Daoy (cell line): ENCODE results near the gene FCRL4. TPM values are rescaled to one million over a fixed set of nuclear protein-coding genes. Genes with fewer than 3 reads are reported as not detected.

ENCODE experiments used
- DNase-seq: peaks from one replicate; pipeline ENCODE4 v3.0.0-alpha.2; 2015; ENCODE audit warnings: low read depth
- total RNA-seq: library from RNA; depleted of rRNA; stranded (reverse); fragments of >200 nt; shearing (Covaris generic); gene quantifications from 2 replicates; pipeline ENCODE4 v1.2.3, GENCODE V29; 2014; rRNA removed

The FCRL4 gene
- total RNA-seq: not detected in 2 replicates

DNA sequence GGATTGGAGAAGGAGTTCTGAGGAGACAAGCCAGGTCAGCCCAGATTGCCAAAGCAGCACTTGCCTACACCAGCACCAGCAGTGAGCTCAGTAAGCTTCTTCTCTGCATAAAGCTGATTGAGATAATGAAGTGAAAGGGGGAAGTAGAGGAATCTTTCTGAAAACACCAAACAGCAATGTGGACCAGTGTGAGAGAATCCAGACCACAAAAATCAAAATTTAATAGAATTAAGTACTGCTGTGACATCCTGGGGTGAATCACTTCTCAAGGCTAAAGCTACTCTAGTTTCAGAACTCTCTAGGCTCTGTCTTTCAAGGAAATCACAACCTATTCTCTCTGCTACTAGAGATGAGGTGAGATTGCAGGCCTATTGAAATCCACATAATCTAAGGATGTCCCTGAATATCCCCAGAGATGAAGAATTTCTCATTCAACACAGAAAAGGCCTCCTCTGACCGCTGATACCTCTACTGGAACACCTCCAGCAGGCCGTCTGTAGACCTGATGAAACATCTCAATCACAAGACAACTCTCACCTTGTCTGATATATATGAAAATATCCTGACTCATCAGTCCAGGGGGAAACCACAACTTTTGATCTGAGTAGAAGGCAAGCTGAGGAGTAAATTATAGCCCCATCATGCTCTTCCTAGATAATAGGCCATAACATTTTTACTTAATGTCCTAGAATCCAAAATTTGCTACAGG lies at the start of gene FCRL4:
Gene FCRL4, minus strand, starts transcription at position 127 of the 709 bp plus-strand sequence. CDS start 141 bp downstream, outside the sequence.
- DNase-seq: no peak

DNA sequence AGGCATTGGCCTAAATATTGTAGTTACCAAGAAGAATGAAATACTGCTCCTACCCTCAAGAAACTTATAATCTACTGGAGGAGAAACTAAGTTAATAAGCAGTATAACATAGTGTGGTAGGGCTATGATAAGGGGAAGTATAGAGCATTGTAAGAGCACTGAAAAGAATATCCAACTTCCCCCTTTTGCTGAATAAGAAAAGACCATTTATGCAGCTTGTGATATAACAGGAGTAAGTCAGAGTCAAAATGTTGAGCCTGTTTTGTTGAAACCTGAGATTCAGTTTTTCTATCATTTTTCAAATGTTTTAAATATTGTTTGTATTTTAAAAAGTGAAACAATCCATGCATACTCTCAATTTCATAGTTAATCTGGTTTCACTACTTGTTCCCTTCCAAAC lies 48.3 kb upstream of the FCRL4 start:
- DNase-seq: no peak

DNA sequence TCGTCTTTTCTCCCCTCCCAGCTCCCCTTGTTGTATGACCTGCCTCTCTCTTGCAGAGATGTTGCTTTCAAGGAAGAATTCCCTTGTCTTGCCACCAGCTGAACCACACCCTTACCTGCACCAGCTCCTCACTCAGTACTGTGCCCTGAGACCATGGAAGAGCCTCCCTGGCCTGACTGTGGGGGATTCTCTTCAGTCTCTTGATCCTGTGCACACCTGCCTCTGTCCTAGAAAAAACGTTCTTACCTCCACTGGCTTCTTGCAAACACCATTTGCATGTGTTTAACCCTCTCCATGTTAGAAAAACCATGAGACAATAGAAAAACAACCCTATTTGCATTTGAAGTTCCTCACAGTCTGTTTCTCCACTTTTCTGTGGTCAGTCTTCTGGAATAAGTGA lies 43.3 kb upstream of the FCRL4 start:
- no peak for DNase-seq

DNA sequence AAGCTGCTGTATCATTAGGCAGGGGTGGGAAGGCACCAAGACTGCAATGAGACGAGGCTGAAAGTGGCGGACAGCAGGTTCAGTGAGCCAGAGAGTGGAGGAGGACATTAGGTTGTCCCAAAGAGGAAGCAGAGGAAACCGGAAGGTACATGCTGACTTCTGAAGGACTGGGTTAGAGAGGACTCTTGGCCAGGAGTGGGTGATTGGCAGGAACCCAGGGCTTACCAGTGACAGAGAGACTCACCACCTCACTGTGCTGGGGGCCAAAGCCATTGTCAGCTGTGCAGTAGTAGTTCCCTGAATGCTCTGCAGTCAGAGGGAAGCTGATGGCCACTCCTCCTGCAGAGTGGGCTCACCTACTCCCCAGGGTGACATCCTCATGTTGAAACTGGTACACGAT lies 41.9 kb upstream of the FCRL4 start:
- DNase-seq: no peak

DNA sequence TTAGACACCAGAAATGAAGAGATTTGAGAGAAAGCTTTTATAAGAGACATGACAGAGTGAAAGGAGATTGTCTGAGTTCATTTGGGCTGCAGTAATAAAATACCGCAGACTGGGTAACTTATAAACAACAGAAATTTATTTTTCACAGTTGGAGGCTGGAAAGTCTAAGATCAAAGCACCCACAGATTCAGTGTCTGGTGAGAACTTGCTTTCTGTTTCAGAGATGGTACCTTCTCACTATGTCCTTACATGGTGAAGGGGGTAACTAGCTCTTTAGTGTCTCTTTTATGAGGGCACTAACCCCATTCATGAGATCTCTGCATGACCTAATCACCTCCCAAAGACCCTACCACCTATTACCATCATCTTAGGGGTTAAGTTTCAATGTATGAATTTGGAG lies 30.9 kb upstream of the FCRL4 start:
- DNase-seq: no peak

DNA sequence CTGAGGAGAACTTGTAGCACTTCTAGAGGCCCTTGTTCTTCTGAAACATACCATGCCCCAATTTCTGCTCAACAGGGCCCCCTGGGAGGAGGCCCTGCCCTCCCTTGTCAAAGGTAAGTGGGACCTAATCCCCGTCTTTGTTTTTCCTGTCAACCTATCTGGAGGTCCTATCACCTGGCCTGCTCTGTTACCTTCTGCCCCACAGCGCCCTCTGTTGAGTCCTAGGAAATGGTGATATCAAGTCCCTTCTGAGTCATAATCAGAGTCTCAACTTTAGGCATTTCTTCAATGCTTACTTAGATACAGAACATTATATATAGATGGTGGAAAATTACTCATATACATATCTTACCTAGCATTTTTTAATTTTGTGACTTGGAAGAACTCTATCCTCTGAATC lies 28.2 kb upstream of the FCRL4 start:
- peak; percentile 38 for DNase-seq

DNA sequence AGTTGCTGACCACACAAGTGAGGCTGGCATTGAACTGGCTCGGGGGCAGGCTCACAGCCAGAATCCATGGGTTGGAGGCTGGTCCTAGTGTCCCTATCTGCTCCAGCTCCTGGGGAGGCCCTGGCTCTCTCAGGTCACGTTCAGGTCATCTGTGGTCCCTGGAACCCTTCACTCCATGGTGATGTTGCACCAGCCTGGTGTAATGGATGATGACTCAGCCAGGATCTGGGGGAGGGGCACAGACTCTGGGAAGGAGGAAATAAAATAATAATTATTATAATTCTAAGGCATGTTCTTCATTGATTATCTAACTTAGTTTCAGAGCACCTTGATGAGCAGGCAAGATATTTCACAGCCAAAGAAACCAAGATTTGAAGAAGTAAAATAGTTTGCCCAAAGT lies 26.6 kb upstream of the FCRL4 start:
- DNase-seq: peak; percentile 34

DNA sequence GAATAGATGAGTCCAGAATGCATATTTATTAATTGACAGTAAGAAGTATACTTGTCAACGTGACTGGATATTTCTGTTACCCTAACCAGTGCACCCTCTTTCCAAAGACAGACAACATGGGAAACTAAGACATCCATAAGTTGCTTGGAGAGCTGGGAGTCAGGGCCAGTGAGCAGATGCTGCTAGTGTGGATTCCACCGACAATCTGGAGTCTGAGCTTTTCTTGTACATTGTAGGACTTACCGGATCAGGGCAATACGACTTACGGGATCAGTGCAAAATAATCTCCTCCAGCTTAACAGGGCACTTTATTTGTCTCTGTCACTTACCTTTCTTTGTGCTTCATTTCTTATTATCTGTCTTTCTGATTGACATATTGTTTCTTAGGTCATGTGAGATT lies 24.6 kb upstream of the FCRL4 start:
- no peak for DNase-seq

DNA sequence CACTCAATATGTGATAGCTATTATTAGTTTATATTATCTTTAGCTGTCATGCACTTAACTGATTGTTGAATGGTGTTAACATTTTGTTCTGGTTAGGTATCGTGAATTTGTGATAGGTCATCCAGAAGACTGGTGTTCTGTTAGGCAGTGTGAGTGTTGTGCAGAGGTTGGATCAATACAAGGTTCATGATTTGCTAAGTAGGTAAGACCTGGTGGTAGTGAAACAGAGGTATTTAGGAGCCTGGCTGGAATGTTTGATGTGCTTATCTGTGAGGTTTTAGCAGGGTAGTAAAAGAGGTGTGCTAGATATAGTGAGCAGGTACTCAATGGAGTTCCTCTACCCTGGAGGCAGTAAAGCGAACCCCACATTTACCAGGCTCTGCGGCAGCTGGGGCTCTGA lies 20.3 kb upstream of the FCRL4 start:
- no peak for DNase-seq

DNA sequence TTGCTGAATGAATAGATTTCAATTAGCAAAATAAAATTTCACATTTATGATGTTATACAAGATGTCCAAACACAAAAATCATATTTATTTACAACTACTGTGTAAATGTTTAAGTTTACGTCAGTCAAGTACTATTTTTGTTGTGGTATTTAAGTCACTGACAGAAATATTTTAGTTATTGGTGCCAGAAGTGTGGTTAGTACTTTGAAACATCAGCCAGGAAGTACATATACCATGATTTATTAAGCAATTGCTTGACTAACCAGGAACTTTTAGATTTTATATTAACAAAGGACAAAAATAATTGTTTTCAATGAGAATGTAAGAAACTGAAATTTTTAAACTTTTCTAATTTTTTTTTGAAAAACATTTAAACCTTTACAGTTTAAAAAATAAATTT lies 2.4 kb upstream of the FCRL4 start:
- DNase-seq: no peak

DNA sequence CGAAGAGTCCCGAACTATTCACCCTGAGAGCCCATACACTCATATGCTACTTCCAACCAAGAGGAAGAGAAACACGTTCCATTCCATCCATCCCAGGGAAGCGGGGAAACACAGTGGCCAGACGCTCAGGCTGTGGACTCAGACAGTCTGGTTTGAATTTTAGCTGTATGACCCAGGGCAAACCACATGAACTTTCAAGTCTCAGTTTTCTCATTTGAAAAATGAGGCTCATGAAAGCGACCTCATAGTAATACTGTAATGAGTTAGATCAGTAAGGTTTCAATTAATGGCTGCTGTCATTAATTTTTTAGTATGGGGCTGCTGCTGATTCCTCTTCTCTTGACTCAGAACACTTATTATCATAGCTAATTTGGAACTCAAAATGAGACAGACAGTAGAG lies 1.5 kb downstream of the FCRL4 start:
- DNase-seq: no peak

DNA sequence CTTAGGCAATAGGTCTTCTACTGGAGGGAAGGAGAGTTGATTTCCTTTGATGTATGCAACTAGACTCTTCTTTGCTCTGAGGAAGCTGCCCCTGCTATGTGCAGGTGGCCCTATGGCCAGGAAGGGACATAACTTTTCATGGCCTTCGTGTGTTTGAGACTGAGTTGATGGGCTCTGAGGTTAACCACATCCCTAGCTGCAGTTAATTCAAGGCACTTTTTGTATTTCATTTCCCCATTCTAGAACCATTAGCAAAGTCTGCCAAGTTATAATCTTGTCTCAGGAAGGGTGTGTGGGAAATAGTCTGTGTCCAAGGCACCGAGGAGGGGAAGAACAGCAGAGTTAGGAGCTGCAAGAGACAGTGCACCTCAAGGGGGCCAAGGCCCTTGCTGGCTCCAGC lies 2.5 kb downstream of the FCRL4 start:
- no peak for DNase-seq

DNA sequence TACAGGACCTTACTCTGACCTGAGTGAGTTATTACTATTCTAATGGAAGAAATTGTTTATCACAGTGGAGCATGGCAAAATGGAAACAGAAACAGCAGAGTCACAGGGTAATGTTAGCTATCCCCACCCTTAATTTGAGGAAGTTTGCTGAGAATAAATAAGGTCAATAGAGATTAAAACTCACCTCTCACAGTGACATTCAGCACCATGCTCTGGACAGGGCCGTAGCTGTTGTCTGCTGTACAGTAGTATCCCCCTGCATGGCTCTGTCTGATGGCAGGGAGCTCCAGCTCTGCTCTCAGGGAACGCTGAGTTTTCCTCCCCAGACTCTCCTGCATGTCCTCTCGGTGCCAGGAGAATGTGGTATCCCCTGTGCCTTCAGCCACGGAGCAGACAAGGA lies 11.9 kb downstream of the FCRL4 start:
- no peak for DNase-seq

DNA sequence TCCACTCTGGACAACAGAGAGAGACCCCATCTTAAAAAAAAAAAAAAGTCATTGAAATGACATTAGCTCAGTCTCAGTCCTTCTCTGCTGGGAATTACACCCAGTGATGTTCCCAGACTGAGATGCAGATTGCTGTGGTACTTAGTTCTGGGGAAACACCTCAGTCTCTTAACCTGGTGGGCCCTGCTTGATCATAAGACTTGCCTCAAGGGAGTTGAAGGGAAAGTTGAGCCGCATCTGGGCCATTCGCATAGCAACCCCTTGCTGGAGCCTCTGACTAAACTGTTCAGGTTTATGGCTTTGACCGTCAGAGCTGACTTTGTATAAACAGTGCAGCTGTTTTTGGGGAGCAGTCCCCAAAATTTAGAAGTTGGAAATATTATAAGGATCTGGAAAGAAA lies 13.4 kb downstream of the FCRL4 start:
- DNase-seq: no peak

DNA sequence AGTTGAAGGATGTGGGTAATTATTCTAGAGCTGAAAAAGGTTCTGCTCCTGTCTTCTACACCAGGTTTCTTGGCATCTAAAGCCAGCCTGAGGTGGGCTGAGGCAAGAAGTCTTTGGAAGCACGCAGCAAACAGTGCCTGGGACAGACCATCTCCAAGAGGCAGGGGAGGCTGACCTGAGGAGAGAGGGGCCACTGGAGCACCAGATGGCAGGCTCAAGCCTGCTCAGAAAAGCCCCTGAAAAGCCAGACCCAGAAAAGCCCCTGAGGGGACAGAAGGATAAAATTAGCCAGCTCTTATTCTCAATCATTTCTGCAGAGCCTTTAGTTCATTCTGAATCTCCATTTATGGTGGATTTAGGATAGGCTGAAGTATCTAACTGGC lies 17.1 kb downstream of the FCRL4 start:
- DNase-seq: no peak

DNA sequence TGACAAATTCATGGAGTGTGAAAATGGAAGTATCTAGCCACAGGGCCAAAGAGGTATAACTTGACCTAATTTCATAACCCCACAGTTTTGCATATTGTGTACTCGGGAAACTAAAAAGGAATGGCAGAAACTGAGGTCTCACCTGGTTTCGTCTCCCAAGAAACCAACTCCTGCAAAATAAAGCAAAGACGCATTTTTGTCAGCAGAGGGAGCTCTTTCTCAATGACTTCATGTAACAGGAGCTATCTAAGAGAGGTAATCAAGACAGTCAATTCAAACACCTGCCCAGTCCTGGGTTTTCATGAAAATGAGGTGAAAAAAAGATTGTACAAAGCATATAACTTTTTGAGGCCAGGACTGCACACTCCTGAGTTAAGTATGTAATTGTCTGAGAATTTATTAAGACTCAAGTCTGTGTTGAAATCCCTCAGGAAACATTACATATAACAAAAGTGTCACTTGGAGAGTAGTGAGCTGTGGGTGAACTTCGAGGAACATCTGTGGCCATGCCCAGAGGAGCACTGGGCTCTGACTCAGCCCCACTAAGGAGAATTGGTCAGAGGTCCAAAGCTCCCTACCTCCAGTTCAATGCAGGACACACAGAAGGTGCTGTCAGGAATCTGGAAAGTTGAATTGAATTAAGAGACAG lies 17.6 kb downstream of the FCRL4 start:
- DNase-seq: peak; percentile 54

DNA sequence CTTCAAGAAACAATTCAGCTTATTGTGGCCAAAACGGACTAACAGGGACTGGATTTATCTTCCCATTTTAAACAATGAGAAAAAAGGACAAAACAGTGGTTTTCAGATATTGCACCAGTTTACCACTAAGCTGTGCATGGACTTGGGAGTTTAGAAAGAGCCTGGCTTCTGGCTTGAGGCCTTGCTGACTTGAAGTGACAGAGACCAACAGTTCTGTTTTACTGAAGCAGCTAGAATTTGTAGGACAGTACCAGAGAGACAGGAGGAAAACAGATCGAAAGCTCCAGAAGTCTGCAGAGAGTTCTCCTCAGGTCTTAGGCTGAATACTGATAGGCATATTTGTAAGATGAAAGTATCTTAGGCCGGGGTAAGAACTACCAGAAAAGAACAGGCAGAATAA lies 20.5 kb downstream of the FCRL4 start:
- DNase-seq: no peak

DNA sequence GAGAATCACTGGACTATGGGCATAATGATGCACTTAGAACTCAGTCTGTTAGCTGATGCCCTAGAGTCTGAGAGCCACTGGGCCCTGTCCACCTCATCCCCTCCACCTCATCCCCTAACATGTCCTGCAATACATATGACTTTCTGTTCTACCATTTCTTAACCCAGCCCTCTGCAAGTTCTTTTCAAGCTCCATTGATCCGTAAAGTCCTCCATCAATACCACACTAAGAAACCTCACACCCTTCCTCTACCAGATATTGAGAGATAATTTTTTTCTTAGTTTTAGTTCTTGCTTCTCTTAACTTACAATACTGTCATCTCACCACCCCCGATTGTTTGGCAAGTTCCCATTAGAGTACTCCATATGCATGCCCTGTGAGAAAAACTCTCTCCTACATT lies 22.1 kb downstream of the FCRL4 start:
- no peak for DNase-seq

DNA sequence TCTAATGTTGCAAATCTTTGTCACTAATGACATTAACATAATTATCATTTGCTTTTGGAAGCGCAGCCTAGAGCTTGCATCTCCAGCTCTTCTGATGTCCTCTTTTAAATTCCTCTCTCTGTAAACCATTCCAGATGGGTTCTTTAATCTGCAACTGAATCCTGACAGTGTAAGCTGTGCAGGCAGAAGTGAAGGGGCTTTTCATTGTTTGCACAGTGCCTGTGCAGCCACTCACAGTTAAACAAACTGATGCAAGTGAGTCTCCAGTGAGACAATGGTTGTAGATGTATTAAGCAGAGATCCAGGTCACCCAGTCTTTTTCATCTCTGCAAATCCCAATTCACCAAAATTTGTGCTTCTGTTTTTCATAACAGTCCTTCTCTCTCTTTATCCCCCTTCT lies 23.0 kb downstream of the FCRL4 start:
- DNase-seq: no peak

DNA sequence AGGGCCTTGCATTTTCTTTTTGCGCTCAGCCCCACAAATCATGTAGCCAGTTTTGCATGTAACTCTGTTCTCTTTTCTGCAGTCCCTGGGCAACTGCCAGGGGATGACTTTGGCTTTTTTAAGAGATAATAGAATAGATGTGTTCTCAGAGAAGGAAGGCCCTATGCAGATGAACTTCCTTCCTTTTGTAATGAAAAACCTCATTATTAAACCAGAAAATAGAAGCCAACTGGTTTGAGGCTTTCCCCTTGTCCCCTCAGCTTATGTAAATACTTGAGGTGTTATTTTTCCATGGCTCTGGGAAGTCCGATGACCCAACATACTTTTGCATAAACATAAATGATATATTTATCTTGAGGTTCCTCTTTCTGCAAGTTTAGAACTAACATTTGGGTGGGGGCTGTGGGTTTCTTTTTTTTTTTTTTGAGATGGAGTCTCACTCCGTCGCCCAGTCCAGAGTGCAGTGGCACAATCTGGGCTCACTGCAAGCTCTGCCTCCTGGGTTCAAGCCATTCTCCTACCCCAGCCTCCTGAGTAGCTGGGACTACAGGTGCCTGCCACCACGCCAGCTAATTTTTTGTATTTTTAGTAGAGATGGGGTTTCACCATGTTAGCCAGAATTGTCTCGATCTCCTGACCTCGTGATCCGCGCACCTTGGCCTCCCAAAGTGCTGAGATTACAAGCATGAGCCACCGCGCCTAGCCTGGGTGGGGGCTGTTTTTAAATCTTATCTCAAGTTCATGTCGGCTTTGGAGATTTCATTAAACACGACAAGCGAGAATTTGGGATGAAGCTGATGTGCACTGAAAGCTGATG lies 31.2 kb downstream of the FCRL4 start:
- DNase-seq: no peak

DNA sequence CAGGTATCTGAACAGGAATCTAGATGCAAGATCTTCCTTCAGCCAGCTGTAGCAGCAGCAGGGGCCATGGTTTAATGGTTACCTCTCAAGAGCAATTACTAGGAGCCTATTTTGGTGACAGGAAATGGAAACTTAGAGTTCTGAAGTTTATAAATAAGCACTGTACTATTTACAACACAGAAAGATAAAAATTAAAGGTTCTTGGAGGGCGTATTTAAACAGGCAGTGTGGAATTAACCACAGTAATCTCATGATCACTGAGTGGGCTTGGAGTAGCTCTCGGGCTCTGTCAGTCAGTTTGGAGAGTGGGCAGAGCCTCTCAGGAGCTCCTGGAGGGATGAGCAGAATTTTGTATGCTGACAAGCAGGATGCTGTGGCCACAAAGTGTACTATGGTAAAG lies 35.4 kb downstream of the FCRL4 start:
- no peak for DNase-seq

DNA sequence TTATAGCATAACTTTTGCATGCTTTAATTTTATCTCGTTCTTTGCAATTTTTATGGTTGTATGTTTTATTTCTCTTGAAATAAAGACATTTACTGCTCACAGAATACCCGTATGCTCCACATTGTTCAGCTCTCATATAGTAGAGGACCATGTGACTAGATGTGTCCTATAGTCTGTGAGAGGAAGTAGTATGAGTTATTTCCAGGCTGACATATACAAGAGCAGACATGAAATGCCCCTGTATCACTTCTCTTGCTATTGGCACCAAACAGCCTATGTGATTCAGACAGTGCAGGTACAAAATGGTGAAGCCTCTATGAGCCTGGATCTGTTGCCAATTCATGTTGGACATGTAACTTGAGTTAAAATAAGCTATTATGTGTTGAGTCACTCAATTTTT lies 39.8 kb downstream of the FCRL4 start:
- DNase-seq: no peak
